ENCODE data around the gene CCNI2.

GRCh38 chr5:132750471-132751230 lies 3.4 kb downstream of the CCNI2 start:
- TF ChIP-seq CTCF (optimal IDR thresholded peaks at IDR 0.05 in 1 of 3, IDR thresholded peaks at IDR 0.05 in 1 of 3, conservative IDR thresholded peaks at IDR 0.05 in 1 of 3; ENCODE audit: extremely low read depth in 1 of 3, insufficient read depth in 2 of 3, low read length in 3 of 3), result no peak
- no peak for TF ChIP-seq EZH2 (IDR thresholded peaks at IDR 0.05; ENCODE audit: low read length)

Measured in keratinocyte (primary cell).